ENCODE measurements around the gene TESK1. TPM values are rescaled to one million over a fixed set of nuclear protein-coding genes. Genes with fewer than 3 reads are reported as not detected.

Gene TESK1
- total and polyA plus RNA-seq, 2 experiments from 2014 or later, result 6.8 to 10.7 TPM

GRCh38 chr9:35563791-35564197, 41.3 kb upstream of the TESK1 start:
- ATAC-seq, result peak; percentile 89
- peak overlapping the region; percentile 34; the same call in 1 of the 2 replicates for H2AFZ ChIP-seq
- TF ChIP-seq CREB1 (CRISPR knock-in tag; IDR thresholded peaks at IDR 0.05; ENCODE audit: low read depth) (no peak), POLR2AphosphoS5 (IDR thresholded peaks at IDR 0.05; ENCODE audit: low read depth) (no peak), CTCF (conservative IDR thresholded peaks at IDR 0.05; ENCODE audit: low read depth in 2 of 2) (no peak), ZNF114 (CRISPR knock-in tag; IDR thresholded peaks at IDR 0.05) (no peak), EZH2 (IDR thresholded peaks at IDR 0.05; ENCODE audit: low read depth, unreplicated experiment) (no peak), STAT1 (IDR thresholded peaks at IDR 0.05; ENCODE audit: unreplicated experiment) (no peak), NANOG (IDR thresholded peaks at IDR 0.05; ENCODE audit: borderline replicate concordance) (no peak), JUNB (IDR thresholded peaks at IDR 0.05; ENCODE audit: unreplicated experiment) (no peak)
- TF ChIP-seq, protein P1, sequence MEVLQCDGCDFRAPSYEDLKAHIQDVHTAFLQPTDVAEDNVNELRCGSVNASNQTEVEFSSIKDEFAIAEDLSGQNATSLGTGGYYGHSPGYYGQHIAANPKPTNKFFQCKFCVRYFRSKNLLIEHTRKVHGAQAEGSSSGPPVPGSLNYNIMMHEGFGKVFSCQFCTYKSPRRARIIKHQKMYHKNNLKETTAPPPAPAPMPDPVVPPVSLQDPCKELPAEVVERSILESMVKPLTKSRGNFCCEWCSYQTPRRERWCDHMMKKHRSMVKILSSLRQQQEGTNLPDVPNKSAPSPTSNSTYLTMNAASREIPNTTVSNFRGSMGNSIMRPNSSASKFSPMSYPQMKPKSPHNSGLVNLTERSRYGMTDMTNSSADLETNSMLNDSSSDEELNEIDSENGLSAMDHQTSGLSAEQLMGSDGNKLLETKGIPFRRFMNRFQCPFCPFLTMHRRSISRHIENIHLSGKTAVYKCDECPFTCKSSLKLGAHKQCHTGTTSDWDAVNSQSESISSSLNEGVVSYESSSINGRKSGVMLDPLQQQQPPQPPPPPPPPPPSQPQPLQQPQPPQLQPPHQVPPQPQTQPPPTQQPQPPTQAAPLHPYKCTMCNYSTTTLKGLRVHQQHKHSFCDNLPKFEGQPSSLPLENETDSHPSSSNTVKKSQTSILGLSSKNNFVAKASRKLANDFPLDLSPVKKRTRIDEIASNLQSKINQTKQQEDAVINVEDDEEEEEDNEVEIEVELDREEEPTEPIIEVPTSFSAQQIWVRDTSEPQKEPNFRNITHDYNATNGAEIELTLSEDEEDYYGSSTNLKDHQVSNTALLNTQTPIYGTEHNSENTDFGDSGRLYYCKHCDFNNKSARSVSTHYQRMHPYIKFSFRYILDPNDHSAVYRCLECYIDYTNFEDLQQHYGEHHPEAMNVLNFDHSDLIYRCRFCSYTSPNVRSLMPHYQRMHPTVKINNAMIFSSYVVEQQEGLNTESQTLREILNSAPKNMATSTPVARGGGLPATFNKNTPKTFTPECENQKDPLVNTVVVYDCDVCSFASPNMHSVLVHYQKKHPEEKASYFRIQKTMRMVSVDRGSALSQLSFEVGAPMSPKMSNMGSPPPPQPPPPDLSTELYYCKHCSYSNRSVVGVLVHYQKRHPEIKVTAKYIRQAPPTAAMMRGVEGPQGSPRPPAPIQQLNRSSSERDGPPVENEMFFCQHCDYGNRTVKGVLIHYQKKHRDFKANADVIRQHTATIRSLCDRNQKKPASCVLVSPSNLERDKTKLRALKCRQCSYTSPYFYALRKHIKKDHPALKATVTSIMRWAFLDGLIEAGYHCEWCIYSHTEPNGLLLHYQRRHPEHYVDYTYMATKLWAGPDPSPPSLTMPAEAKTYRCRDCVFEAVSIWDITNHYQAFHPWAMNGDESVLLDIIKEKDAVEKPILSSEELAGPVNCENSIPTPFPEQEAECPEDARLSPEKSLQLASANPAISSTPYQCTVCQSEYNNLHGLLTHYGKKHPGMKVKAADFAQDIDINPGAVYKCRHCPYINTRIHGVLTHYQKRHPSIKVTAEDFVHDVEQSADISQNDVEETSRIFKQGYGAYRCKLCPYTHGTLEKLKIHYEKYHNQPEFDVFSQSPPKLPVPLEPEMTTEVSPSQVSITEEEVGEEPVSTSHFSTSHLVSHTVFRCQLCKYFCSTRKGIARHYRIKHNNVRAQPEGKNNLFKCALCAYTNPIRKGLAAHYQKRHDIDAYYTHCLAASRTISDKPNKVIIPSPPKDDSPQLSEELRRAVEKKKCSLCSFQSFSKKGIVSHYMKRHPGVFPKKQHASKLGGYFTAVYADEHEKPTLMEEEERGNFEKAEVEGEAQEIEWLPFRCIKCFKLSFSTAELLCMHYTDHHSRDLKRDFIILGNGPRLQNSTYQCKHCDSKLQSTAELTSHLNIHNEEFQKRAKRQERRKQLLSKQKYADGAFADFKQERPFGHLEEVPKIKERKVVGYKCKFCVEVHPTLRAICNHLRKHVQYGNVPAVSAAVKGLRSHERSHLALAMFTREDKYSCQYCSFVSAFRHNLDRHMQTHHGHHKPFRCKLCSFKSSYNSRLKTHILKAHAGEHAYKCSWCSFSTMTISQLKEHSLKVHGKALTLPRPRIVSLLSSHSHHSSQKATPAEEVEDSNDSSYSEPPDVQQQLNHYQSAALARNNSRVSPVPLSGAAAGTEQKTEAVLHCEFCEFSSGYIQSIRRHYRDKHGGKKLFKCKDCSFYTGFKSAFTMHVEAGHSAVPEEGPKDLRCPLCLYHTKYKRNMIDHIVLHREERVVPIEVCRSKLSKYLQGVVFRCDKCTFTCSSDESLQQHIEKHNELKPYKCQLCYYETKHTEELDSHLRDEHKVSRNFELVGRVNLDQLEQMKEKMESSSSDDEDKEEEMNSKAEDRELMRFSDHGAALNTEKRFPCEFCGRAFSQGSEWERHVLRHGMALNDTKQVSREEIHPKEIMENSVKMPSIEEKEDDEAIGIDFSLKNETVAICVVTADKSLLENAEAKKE (CRISPR knock-in tag; IDR thresholded peaks at IDR 0.05), result no peak
- TF ChIP-seq, protein P2, sequence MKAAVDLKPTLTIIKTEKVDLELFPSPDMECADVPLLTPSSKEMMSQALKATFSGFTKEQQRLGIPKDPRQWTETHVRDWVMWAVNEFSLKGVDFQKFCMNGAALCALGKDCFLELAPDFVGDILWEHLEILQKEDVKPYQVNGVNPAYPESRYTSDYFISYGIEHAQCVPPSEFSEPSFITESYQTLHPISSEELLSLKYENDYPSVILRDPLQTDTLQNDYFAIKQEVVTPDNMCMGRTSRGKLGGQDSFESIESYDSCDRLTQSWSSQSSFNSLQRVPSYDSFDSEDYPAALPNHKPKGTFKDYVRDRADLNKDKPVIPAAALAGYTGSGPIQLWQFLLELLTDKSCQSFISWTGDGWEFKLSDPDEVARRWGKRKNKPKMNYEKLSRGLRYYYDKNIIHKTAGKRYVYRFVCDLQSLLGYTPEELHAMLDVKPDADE (IDR thresholded peaks at IDR 0.05), result no peak
- no peak overlapping the region for H3K27ac ChIP-seq (ENCODE audit: low read depth)
- no peak overlapping the region for H3K4me3 ChIP-seq
- Mint-ChIP-seq H3K4me1 (peaks cover 12% of the 10 kb centered on the region), H3K4me3 (no peak overlapping the region), H3K36me3 (ENCODE audit: low read depth) (peaks cover 2% of the 10 kb centered on the region; the same call in 1 of the 3 replicates), H3K27me3 (ENCODE audit: insufficient read depth, low read depth, poor library complexity) (peaks cover 12% of the 10 kb centered on the region), H3K27ac (peak overlapping the region; percentile 43; the same call in 1 of the 2 replicates), H3K9me3 (no peaks in the 10 kb centered on the region)
- H3K79me2 ChIP-seq (replicated peaks; ENCODE audit: insufficient read depth), result no peaks in the 10 kb centered on the region
- peak; percentile 65 for DNase-seq (ENCODE audit: low spot score)
- no peaks in the 10 kb centered on the region for H3F3A ChIP-seq (replicated peaks; ENCODE audit: low read depth)
- no peaks in the 10 kb centered on the region; the same call in 1 of the 2 replicates for H4K20me1 ChIP-seq (replicated peaks; ENCODE audit: insufficient read depth)
- no peaks in the 10 kb centered on the region for H3K27me3 ChIP-seq (ENCODE audit: insufficient read depth)
- H3K4me2 ChIP-seq, result 0 out of 2 replicates have a peak overlapping the region, but pooled peaks have one; percentile 38
- H3K9me2 ChIP-seq (ENCODE audit: insufficient read depth), result no peaks in the 10 kb centered on the region
- no peaks in the 10 kb centered on the region for H3K36me3 ChIP-seq (ENCODE audit: insufficient read depth)
- H3K4me1 ChIP-seq (ENCODE audit: insufficient read depth), result no peaks in the 10 kb centered on the region
